Fibroblast of skin of left quadriceps (primary cell): ENCODE results near the gene APOL5.
"Not testable (repeated sequence)": the region's sequence is repeated elsewhere in the genome, so short reads cannot be mapped to it uniquely, and the experiment has no call there.

Source experiments
- DNase-seq, 2 experiments: peaks; one replicate each; pipeline ENCODE4 v3.0.0-alpha.2; 2013; ENCODE audit warnings: low read depth in 2 of 2

APOL5 gene, protein sequence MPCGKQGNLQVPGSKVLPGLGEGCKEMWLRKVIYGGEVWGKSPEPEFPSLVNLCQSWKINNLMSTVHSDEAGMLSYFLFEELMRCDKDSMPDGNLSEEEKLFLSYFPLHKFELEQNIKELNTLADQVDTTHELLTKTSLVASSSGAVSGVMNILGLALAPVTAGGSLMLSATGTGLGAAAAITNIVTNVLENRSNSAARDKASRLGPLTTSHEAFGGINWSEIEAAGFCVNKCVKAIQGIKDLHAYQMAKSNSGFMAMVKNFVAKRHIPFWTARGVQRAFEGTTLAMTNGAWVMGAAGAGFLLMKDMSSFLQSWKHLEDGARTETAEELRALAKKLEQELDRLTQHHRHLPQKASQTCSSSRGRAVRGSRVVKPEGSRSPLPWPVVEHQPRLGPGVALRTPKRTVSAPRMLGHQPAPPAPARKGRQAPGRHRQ

DNA sequence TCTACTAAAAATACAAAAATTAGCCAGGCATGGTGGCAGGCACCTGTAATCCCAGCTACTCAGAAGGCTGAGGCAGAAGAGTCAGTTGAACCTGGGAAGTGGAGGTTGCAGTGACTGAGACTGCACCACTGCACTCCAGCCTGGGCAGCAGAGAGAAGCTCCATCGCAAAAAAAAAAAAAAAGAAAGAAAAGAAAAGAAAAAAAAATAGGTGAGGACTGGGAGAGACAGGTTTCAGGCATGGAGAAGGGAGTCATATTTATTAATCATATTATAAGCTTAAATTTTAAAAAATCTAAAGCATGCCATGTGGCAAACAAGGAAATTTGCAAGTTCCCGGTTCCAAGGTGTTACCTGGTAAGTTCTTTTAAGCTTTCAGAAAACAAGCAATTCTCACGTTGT lies at the start of gene APOL5:
Gene APOL5, plus strand, starts transcription at position 301 of the 400 bp plus-strand sequence. Its CDS starts 0 bp downstream, at position 301.
- DNase-seq: no peak

DNA sequence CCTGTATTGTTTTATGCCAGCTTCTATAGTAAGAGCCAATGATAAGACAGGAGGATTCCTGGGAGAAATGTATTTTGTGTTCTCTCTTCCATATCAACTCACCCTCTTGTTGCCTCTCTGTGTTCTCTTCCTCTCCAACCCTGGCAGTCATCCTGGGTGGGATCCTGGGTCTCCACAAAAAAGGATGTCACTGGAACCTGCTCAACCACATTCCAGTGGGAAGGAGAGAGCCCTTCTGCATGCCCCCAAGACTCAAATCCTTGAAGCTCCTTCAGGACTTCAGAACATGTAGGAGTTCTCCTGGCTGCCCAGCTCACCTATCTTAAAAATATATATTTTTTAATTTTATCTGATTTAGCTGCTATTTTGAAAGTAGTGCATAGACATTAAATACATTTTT lies 43.3 kb upstream of the APOL5 start:
- no peak for DNase-seq

DNA sequence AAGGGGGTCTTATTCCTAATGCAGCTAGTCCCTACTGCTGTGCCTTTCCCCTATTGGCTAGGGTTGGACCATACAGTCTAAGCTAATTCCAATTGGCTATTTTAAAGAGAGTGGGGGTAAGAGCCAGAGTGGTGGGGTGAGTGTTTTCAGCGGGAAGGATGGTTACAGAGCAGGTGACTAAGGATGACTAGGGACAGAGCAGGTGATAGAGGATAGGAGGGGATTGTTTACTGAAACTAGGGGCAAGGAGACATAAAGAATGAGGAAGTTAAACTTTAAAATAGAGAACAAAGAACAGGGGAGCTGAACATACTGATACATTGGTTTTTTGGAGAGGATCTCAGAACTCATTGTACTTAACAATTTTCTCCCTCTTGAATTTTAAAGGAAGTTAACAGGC lies 41.6 kb upstream of the APOL5 start:
- DNase-seq: not testable (repeated sequence)

DNA sequence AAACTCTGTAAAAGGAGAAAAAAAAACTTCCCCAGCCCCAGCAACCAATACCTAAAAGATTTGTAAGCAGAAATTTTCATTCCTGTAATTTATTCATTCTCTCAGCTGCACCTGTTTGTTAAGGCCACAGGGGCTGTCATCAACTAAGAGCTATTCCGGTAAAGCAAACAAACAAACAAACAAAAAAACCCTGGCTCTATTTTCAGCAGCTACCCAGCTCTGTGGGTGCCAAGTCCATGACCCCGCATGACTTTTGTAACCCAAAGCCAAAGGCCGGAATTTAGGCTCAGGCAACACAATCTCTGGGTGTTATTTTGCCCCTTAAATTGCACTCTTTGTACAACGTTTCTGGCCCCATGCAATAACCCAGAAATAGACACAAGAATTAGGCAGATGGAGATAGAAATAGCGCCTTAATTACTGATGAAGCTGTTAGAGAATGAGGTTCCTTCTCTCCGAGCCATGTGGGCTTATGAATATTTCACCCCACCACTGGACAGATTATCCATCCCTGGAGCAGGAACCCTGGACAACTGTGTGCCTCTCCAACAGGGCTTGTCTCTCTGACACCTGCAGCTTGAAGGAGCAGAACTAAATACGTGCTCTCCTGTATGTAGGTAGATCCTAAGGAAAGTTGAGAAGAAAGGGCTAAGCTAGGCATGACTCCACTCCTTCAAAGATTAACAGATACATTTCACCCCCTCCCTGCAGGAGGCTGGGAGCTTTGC lies 40.0 kb upstream of the APOL5 start:
- no peak for DNase-seq

DNA sequence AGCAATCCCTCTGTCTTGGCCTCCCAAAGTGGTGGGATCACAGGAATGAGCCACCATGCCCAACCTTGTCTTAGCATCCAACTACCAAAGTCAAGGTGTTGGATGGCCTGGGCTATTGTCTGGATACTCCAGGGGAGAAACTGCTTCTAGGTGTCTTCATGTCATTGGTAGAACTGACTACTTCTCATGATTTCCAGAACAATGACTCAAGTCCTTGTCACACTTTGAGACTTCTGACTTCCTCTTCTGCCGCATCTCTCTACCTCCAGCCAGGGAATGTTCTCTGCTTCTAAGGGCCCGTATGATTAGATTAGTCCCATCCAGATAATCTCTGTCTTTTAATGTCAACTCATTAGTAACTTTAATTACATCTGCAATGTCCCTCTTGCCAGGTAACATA lies 38.8 kb upstream of the APOL5 start:
- DNase-seq: no peak

DNA sequence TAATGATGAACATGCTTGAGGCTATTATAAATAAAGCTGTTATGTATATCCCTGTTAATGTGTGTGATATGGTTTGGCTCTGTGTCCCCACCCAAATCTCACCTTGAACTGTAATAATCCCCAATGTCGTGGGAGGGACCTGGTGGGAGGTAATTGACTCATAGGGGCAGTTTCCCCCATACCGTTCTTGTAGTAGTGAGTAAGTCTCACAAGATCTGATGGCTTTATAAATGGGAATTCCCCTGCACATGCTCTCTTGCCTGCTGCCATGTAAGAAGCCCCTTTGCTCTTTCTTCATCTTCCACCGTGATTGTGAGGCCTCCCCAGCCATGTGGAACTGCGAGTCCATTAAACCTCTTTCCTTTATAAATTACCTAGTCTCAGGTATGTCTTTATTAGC lies 38.2 kb upstream of the APOL5 start:
- not testable (repeated sequence) for DNase-seq

DNA sequence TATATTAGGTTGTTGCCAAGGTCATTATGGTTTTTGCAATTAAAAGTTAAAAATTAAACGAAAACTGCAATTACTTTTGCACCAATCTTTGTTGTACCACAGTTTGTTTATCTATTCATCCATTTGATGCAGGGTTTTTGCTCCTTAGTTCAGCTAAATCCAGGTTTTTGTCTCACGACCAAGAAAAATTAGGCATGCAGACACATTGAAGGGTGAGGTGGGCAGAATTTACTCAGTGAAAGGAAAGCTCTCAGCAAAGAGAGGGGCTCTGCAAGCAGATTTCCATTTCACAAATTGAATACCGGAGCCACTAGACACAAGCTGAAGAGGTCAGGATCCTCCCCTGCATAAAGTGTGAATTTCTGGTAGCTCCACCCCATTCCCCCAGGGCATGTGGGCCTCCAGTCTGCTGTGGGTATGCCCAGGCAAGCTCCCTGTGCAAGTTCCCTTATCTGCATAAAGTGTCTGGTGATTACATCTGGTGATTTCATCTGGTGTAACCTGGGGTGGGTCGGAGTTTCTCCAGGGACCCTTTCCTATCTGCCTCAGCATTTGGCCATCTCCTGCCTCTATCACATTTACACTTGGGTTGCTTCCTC lies 36.1 kb upstream of the APOL5 start:
- DNase-seq: no peak

DNA sequence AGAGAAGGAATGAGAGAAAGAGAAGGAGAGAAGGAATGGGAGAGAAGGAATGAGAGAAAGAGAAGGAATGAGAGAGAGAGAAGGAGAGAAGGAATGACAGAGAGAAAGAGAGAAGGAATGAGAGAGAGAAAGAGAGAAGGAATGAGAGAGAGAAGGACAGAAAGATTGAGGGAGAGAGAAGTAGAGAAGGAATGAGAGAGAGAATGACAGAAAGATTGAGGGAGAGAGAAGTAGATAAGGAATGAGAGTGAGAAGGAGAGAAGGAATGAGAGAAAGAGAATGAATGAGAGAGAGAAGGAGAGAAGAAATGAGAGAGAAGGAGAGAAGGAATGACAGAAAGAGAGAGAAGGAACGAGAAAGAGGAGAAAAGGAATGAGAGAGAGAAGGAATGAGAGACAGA lies 34.1 kb upstream of the APOL5 start:
- no peak for DNase-seq

DNA sequence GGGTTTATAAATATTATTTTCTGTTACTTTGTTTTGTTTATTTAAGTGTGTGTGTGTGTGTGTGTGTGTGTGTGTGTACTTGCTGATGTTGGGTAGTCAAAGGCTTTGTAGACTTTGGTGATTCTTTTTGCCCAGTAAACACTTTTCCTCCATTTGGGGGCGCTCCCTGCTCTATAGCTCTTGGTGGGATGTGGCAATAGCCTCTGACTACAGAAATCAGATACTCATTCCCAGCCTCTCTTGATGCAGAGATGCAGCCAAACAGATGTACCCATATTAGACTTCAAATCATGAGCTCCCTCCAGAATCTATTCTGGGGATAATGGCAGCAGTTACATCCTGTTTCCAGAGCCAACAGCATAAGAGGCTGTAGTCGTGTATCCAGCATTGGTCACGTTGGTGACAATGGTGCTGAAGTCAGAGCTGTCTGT lies 33.4 kb upstream of the APOL5 start:
- DNase-seq: peak in 1 of 2 experiments; percentile 18

DNA sequence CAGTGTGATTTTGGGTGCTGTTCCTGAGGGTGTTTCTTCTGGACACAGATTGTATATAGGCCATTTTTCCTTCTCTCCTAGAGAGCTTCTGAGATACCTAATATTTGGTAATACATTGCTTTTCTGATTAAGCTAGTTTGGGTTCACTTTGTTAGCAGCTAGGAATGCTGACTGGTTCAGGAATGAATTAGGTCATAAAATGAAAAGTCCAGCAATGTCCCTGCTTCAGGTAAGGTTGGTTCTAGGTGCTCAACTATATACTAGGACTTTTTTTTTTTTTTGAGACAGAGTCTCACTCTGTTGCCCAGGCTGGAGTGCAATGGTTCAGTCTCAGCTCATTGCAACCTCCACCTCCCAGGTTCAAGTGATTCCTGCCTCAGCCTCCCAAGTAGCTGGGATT lies 32.9 kb upstream of the APOL5 start:
- no peak for DNase-seq

DNA sequence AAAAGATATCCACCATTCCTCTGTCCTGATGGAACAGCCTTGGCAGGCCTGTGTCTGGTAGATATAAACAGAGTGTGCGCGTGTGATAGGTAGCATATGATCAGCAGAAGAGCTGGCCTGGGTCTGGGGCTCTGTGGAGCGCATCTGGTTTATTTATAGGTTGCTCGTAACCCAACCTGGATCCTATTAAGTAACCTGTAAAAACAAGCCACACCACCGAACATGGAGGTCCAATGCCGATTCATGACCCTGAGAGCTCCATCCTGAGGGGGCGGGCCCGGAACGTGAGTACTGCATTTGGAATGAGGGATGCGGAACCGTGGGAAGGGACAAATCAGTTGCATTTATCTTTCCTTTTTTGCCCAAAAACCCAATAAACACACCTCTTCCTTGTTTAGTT lies 31.9 kb upstream of the APOL5 start:
- DNase-seq: no peak

DNA sequence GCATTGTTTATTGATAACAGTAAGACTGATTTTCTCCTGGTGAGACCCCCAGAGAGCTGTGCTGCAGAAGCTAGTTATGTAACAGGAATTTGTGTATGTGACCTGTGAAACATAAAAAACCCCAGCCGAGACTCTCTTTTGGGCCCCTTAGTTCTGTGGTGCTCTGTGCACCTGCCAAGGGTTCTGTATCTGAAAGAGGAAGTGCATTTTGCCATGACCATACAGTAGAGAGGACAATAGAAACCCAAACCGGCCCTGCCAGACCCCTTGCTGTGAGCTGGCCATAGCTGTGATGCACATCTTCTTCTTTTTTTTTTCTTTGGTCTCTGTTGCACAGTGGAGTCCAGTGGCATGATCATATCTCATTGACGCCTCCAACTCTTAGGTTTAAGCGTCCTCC lies 31.4 kb upstream of the APOL5 start:
- DNase-seq: no peak

DNA sequence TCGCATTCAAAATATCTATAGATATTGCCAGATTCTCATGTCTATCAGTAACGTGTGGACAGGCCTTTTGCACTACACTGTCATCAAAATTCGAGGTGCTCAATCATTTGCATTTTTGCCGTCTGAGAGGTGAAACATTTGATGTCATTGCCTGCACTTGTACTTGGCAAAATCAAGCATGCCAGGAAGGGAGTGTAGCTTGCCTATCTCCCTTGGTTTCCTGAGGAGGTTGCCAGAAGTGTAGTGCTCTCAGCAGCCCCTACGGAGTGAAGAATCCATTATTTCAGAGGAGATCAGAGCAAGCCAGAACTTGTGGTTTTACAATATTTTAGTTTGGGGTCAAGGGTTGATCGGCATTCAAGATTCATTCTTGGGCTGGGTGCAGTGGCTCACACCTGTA lies 30.2 kb upstream of the APOL5 start:
- DNase-seq: no peak

DNA sequence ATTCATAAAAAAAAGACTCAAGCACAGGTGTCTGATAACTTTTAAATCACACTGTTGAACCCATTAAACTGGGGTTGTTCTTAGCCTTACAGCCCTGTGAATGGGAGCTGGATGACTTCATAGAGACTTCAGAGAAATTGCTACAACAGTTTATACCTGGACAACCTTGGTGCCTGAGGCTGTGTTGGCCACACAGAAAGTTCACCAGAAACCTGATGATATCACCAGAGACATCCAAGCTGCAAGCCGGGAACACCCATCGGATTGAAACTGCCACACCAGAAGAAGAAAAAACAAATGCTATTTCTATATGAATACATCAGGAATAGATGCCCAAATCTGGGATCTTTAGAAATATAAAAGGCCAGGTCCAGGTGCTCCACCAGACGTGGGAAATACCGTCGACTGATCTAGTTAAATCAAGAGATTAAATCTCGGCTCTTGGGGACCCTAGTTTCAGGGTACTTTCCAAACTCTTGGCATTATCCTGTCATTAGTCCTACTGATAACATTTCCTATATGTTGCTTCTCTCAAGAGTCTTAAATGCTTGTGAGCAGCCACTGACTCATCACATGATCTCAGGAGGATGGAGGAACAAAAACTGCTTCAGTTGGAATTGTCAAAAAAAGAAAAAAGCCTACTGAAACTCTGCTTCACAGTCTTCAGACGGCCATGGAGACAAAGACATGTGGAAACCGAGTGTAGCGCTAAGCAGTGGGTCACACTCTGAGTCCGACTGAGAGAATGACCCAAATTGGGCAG lies 28.6 kb upstream of the APOL5 start:
- DNase-seq: no peak

DNA sequence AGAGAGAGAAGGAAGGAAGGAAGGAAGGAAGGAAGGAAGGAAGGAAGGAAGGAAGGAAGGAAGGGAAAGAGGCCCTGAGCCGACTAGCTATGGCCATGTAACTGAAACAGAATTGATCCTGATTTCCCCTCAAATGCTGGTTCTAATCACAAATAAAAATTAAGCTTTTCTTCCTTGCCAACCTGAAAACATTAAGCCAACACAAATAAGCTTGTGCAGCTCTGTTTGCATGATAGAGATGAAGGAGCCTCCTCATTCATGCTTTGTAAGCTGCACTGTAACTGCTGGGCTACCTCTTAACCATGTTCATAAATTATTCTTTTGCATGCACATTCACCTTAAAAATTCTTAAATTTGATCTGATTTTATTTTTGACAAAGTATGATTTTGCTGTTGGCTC lies 27.7 kb upstream of the APOL5 start:
- no peak for DNase-seq

DNA sequence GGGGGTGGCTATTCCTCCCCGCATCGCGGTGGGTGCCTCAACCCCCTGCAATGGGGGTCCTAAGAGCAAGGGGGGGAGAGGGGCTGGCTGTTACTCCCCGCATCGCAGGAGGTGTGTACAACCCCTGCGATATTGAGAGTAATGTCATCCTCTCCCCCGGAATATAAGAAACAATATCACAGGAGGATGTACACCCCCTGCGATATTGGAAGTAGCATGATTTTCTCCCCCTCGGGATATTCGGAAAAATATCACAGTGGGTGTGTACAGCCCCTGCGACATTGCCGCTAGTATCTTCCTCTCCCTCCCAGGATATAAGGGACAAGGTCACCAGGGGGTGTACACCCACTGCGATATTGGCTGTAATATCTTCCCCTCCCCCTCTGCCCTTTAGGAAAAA lies 22.5 kb upstream of the APOL5 start:
- no peak for DNase-seq

DNA sequence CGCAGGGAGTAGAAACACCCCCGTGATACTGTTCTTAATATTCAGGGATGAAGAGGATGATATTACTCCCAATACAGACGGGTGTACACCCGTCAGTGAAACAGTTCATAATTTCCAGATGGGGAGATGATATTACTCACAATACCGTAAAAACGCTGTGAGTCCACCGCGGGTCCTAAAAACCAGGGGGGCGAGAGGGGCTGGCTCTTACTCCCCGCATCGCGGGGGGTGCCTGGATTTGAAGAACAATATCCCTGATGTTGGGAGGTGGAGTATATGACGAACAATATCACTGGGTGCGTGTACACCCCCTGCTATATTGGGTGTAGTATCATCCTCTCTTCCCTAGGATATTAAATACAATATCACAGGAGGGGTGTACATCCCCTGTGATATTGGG lies 20.5 kb upstream of the APOL5 start:
- no peak for DNase-seq

DNA sequence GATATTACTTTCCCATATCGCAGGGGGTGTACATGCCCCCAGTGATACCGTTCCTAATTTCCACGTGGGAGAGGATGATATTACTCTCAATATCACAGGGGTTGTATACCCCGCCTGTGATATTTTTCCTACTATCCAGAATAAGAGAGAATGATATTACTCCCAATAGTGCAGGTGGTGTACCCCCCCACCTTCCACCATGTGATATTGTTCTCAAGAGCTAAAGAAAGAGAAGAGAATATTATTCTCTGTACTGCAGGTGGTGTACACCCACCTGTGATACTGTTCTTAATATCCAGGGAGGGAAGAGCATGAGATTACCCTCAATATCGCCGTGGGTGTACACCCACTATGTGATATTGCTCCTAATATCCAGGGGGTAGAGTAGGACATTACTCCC lies 17.8 kb upstream of the APOL5 start:
- DNase-seq: not testable (repeated sequence)

DNA sequence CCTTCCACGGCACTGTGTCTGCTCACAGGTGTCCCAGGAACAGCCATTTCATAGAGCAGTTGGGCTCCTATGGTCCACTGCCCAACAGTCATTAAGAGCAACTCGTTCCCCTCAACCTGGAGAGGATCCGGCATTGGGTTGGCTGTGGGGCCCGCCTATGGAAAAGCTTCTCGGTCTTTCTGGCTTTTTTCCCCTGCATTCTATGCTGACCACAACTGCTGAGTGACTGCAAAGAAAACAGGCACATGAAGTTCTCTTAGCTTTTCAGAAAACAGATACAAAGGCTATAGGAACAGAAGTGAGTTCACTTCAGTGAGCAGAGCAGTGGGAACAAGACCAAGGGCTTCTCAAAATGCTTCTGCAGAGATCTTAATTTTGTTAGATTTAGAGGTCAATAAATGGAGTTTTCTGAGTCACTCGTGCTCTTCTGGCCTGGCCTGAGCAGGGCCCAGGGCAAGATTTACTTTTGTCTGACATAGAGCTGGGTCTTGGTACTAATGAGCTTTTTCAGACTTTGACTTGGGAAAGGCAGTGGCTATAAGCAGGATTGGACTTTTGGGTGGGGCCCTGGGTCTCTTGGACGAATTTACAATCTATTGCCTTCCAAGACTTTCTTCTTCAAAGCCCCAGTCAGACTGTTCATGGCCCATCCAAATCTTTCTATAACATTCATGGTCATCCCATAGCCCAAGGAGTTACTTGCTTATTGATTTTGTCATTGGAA lies 13.6 kb upstream of the APOL5 start:
- no peak for DNase-seq

DNA sequence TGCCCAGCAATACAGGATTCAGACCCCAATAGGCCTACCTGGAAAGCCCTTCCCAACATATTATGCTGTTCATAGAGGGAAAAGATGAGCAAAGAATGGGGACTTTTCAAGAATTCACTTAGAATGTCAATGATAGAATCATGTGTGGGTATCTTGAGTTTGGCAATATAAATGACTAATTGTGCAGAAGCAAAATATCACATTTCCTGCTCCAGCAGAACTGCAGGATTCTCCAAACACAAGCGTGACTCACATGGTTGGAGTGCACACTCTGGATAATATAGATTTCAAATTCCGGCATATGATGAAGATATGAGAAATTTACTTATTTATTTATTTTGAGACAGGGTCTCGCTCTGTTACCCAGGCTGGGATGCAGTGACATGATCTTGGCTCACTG lies 12.5 kb upstream of the APOL5 start:
- DNase-seq: peak; percentile 75 to 76

DNA sequence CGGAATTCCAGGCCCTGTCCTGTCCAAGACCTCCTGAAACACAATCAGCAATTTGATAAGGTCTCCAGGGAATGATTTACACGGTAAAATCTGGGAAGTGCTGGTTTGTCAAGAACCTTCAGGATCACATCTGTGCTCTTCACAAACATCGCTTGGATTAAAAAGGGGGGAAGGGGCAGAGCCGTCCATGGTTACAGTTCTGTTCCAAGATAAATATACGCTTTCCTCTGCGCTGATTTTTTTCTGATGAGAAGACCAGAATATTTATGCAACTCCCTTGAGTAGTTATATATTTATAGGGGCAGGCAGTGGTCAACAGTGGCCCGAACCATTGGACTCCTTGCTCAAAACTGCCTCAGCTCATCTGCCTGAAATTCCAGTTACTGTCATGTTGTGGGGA lies 9.2 kb upstream of the APOL5 start:
- no peak for DNase-seq
